ENCODE data around the gene SLC24A3.
A peak's percentile ranks its signal among the peaks of the same experiment; 100 is the strongest.

Gene SLC24A3

DNA sequence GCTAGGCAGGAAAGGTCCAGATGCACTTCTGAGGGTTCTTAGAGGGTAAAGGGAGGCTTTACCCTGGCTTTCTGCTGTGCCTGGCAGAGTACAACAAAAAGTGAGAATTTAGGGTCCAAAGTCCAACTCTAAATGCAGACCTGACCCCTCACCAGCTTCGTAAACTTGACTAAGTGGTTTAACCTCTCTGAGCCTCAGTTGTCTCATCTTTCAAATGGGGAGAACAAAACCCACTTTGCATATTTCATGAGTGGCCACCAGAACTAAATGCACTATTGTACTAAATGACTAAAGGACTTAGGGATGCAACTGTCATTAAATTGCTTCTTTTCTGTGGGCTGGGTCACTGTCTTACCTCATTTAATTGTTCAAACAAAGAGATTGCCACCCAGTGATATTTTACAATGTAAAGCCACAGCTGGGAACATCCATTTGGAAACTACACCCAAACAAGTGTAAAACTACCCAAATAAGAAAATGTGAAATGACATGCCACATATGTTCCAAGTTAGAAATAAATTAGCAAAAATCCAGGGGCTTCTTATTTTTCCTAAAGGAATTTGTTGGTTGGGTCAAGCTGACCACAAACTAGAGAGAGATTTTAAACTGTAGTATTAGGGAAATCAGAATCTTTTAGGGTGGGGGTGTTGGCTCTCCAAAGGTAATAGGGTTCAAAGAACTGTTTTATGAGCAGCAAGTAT is 497.3 kb downstream of the SLC24A3 start:
- no peak for DNase-seq (ENCODE audit: low read depth in 2 of 2)
- TF ChIP-seq, protein P1, sequence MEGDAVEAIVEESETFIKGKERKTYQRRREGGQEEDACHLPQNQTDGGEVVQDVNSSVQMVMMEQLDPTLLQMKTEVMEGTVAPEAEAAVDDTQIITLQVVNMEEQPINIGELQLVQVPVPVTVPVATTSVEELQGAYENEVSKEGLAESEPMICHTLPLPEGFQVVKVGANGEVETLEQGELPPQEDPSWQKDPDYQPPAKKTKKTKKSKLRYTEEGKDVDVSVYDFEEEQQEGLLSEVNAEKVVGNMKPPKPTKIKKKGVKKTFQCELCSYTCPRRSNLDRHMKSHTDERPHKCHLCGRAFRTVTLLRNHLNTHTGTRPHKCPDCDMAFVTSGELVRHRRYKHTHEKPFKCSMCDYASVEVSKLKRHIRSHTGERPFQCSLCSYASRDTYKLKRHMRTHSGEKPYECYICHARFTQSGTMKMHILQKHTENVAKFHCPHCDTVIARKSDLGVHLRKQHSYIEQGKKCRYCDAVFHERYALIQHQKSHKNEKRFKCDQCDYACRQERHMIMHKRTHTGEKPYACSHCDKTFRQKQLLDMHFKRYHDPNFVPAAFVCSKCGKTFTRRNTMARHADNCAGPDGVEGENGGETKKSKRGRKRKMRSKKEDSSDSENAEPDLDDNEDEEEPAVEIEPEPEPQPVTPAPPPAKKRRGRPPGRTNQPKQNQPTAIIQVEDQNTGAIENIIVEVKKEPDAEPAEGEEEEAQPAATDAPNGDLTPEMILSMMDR (IDR thresholded peaks at IDR 0.05; ENCODE audit: low read depth, low read length): no peak
- no peak overlapping the region for H3K4me3 ChIP-seq (replicated peaks in 1 of 2; ENCODE audit: low read depth in 2 of 2, low read length in 2 of 2)

DNA sequence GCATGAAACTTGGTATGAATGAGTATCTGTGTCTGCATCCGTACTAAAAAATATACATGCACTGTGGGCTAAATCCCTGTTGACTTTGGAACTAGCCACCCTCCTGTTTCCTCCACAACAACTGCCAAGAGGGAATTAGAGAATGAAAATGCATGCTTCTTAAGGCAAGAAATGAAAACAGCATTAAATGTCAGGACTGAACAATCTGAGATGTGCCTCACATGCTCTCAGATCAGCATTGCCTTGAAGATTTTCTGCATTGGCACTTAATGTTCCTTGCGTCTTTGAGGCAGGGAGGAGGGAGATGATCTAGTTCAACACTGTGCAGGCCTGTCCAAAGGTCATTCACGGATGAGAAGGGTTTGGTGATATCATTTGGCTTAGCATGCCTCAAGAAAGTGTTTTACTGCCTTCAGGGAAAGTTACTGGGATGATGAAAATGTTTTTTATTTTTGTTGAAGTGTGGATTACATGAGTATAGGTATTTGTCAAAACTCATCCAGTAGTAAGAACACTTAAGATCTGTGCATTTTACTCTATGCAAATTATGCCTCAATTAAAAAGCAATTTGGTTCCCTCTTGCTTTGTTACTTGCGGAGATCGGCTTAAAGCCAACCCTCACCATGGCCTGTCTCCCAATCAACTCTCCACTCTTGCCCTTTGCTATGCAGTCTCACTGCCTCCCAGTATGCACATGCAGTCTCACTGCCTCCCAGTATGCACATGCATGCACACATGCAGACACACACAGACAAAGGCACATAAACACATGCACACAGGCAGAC is 498.1 kb downstream of the SLC24A3 start:
- peak; percentile 10 to 16 for DNase-seq (ENCODE audit: low read depth in 2 of 2)
- no peak overlapping the region for H3K4me3 ChIP-seq (replicated peaks in 1 of 2; ENCODE audit: low read depth in 2 of 2, low read length in 2 of 2)
- TF ChIP-seq, protein P1 (IDR thresholded peaks at IDR 0.05; ENCODE audit: low read depth, low read length): no peak

DNA sequence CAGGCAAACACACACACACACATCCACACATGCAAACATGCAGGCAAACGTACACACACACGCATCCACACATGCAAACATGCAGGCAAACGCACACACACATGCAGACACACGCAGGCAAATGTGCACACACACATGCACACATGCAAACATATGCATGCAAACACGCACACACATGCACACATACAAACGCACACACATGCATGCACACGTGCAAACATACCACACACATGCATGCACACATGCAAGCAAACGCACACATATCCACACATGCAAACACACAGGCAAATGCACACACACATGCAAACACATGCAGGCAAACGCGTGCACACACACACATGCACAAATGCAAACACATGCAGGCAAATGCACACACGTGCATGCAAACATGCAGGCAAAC is 498.7 kb downstream of the SLC24A3 start:
- TF ChIP-seq, protein P1 (IDR thresholded peaks at IDR 0.05; ENCODE audit: low read depth, low read length): no peak
- no peak for DNase-seq (ENCODE audit: low read depth in 2 of 2)
- no peak overlapping the region for H3K4me3 ChIP-seq (replicated peaks in 1 of 2; ENCODE audit: low read depth in 2 of 2, low read length in 2 of 2)

DNA sequence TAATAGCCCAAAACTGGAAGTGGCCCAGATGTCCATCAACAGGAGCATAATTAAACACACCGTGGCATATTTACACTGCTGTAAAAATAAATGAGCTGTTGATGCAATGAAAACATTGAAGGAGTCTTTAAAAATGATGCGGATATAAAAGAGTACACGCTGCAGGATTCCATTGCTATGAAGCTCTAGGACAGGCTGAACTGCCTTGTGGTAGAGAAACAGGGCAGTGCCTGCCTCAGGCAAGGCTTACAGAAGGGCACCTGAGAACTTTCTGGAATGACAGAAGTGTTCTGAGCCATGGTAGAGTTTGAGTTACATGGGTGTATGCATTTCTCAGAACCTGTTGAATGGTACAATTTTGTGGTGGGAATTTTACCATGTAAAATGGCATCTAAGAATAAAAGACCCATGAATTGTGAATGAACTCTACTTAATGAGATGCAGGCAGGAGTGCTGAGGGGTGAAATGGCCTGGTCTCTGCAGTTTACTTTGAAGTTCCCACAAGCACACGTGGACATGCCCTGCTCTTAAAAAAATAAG is 500.3 kb downstream of the SLC24A3 start:
- H3K4me3 ChIP-seq (replicated peaks in 1 of 2; ENCODE audit: low read depth in 2 of 2, low read length in 2 of 2): no peak overlapping the region
- TF ChIP-seq, protein P1 (IDR thresholded peaks at IDR 0.05; ENCODE audit: low read depth, low read length): no peak
- DNase-seq (ENCODE audit: low read depth in 2 of 2): no peak

DNA sequence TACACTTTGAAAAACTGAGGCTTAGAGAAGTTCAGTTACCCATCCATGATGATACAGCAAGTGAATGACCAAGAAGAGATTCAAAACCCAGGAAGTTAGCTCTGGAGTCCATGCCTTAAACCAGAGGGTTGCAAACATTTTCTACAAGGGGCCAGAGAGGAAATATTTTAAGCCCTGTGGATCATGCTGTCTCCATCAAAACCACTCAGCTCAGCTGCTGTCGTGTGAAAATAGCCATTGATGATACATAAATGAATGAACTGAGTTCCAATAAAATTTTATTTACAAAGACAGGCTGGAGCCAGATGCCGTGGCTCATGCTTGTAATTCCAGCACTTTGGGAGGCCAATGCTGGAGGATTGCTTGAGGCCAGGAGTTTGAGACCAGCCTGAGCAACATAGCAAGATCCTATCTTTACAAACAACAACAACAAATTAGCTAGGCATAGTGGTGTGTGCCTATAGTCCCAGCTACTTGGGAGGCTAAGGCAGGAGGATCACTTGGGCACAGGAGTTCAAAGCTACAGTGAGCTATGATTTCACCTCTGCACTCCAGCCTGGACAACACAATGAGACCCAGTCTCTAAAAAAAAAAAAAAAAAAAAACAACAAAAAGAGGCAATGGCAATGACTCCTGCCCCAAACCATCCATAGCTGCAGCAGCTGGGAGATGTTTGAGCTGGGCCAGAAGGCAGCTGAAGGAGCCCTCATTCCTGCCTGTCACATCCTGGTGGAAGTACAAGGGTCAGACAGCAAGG is 501.6 kb downstream of the SLC24A3 start:
- TF ChIP-seq, protein P1 (IDR thresholded peaks at IDR 0.05; ENCODE audit: low read depth, low read length): no peak
- DNase-seq (ENCODE audit: low read depth in 2 of 2): no peak
- no peak overlapping the region for H3K4me3 ChIP-seq (replicated peaks in 1 of 2; ENCODE audit: low read depth in 2 of 2, low read length in 2 of 2)

DNA sequence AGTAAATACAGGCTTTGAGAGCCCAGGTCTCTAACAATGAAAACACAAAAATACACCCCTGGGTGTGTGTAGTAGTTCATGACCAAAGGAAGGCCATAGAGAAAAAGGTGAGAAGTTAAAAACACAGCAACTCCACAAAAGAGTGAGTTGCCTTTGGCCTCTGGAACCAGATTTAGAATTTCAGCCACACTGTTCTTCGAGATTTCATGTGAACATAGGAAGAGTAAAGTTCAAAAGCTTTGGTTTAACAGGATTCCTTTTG is 502.1 kb downstream of the SLC24A3 start:
- no peak overlapping the region for H3K4me3 ChIP-seq (replicated peaks in 1 of 2; ENCODE audit: low read depth in 2 of 2, low read length in 2 of 2)
- DNase-seq (ENCODE audit: low read depth in 2 of 2): no peak
- TF ChIP-seq, protein P1 (IDR thresholded peaks at IDR 0.05; ENCODE audit: low read depth, low read length): no peak

Measured in cardiac fibroblast (primary cell).